ENCODE results near the gene NDUFAF2.
"Not testable (repeated sequence)": the region's sequence is repeated elsewhere in the genome, so short reads cannot be mapped to it uniquely, and the experiment has no call there.

The NDUFAF2 gene

DNA sequence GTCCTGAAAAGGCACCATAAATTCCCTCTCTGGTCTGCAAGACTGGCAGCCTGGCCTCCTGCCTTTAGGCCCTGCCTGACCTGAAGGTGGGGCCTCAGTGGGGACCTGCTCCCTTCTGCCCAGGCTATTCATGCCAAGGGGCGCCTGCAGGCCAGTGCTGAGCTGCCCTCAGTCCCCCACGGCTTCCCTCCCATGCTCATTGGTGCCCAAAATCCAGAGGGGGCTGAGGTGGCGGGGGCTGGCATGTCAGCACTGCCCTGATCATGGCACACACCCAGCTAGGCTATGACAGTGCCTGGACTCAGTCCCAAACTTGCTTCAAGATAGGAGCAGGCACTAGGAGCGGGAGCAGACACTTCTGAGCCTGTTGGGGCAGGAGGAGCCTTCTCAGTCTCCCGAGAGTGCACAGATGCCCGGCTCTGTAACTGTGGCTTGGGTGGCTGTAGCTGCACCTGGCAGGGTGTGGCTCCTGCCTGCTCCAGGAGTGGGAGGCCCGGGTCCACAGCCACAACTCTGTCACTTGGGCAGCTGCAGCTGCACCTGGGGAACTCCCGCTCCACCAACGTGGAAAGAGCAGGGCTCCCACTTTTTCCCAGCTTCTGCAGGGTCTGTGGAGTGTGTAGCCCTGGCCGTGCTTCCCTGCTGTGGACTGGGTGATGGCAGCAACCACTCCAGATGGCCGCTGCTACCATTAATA, 49.0 kb downstream of the NDUFAF2 start:
- no peak for DNase-seq

DNA sequence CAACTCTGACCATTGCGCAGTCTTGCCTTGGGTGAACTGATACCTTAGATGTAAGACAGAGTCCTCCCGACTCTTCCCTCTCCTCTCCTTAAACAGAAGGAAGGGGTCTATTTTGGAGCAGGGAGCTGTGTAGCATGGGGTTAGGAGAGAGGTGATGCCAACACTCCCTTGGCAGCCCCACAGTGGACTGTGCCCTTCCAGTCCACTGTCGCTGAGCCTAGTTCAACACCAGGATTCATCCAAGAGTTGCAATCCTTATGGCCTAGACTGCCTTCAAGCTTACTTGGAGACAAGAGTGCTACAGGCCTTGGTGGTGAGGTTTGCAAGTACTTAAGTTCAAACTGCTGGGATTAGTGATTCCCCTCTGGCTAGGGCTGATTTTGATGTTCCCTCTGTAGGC, 51.4 kb downstream of the NDUFAF2 start:
- no peak for DNase-seq

DNA sequence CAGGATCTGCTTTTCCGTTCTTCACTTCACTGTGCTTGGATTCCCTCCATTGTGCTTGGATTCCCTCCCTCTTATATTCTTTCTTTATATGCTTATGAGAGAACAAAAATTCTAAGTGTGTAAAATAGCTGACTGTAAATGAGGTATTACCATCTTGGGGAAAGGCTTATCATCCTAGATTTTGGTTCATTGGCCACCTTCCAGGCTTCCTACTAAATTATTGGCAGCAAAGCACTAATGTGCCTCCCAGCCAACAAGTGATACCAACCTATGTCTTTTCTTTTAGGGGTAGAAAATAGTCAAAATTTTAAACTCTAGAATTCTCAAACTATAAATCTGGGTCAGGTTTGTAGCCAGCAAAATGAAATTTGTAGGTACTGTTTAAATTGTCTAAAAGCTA, 52.7 kb downstream of the NDUFAF2 start:
- DNase-seq: no peak

GRCh38 chr5:61000887-61001286, 55.9 kb downstream of the NDUFAF2 start:
- DNase-seq: no peak

DNA sequence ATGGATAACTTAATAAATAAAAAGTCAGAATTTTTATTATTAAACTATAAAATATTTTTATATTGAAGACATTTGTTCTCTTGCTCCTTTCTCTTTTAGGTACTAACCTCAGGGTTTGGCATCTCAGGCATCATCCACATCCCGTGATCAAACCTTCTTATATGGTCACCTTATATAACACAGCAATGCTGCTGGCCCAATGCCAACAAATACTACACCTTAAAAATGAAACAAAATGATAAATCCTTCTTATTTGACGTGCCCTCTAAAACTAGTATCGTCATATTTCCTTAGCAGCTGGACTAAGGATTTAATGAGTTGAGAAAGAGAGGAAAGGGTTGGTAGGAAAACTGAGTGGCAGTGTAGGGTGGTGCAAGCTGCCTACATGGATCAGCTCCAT, 56.6 kb downstream of the NDUFAF2 start:
- DNase-seq: no peak

- DNase-seq: no peak
Observed at GRCh38 chr5:61002611-61003355, 57.8 kb downstream of the NDUFAF2 start.

DNA sequence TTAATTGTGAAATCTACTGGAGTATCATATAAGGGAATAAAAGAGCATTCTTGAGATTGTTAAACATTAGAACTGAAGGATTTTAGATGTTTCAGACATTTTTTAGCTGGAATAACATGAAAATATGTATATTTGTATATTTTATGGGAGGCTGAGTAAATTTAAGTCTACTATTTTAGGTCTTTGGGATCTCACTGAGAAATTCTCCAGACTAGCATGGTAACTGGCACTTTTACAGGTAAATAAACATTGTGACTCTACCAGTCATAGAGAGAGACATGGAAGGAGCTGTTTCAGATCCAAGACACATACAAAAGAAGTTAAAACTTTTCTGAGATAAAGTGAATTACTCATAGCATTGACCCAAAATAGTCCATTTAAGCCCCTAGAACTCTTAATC, 59.4 kb downstream of the NDUFAF2 start:
- DNase-seq: no peak

DNA sequence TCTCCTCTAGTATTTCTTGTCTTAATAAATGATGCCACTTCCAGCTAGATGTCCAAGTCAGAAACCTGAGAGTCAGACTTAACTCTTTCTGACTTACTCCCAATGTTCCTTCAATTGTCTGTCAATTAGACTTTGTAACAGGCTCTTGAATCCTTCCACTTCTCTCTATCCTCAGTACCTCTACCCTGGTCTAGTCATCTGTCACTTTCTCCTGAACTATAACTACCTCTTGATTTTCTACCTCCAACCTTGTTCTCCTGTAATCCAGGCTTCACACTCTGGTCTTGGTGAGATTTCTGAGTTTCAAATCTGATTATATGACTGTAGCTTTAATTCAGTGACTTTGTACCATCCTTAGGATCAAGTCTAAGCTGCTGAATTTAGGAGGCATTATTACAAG, 64.9 kb downstream of the NDUFAF2 start:
- DNase-seq: no peak

DNA sequence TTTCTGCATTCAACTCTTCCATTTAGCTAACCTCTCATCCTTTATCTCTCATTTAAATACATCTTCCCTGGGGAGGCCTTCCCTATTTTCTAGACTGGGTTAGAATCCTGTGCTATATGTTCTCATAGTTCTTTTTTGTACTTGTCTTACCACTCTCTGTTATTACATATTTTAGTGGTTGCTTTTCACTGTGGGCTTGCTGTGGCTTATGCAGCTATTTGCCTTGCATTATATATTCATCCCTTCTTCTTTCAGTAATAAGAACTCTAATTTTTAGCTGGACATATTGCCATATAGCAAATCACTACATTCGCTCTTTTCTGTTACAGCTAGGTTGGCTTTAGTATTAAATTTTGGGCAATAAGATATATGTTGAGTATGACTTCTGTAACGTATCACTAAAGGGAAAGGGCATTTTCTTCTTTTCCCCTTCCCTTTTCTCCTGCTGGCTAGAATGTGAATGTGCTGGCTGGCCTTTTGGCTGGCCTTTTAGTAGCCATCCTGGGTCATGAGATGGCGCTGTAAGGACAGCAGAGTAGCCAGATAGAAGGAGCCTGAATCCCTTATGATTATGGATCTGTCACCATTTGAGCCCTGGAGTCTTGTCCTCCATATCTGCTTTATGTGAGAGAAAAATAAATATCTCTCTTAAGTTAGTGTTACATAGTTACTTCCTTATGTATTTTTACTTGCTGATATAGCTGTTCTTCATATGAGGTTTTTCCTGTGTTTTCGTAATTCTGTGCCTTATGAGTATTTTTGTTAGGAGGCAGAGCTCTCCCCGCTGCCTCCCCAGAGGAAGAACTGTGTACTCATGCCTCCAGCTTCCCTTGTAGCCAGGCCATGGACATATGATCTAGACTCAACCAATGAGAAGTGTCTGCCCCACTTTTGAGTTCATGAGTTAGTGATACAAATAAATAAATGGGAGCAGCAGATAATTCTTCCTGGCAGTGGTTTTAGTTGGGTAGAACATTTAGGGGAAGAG, 65.8 kb downstream of the NDUFAF2 start:
- no peak for DNase-seq

- DNase-seq: no peak
Observed at GRCh38 chr5:61018062-61018461, 73.1 kb downstream of the NDUFAF2 start.

GRCh38 chr5:61019642-61020041, 74.6 kb downstream of the NDUFAF2 start:
- no peak for DNase-seq

DNA sequence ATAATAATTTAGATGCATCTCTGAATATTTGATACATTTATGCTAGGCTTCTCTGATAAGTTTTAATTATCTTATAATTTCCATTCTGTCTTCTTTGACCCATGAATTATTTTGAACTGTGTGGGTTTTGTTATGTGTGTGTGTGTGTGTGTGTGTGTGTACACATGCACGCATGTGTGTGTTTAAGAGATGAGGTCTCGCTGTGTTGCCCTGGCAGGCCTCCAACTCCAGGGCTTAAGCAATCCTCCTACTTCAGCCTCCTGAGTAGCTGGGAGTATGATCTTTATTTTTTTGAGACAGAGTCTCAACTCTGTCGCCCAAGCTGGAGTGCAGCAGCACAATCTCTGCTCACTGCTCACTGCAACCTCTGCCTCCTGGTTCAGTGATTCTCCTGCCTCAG, 75.4 kb downstream of the NDUFAF2 start:
- DNase-seq: no peak

GRCh38 chr5:61023131-61023530, 78.1 kb downstream of the NDUFAF2 start:
- DNase-seq: no peak

DNA sequence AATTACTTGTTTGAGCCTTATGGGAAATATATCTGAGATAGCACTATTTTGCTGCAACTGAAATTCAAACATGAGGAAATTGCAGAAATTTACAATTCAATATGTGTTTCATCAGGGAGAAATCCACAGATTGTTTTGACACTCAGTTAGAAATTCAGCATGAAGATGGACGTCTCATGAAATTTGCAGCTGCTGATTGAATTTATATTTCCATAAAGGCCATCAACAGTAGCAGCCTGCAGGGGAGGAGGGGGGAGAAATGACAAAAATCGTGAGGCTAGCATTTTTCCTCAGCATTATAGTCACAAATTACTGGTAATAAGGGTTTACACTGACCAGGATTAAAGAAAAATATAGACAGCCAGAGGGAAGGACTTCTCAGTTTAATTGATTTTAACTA, 81.0 kb downstream of the NDUFAF2 start:
- DNase-seq: no peak

DNA sequence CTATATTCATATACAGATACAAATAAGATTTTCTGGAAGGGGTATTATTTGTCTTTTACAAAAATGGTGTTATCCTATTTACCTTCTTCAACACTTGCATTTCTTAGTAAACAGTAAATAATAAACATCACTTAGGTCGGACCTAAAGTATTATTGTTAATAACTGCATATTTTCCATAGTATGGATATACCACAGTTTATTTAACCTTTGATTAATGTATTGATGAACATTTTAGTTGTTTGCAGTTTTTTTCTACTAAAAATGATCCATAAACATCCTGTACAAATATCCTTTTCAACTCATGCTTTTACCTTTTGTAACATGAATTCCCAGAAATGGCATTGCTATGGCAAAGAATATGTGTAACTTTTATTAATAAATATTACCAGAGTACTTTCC, 83.4 kb downstream of the NDUFAF2 start:
- DNase-seq: no peak

GRCh38 chr5:61029456-61030162, 84.6 kb downstream of the NDUFAF2 start:
- DNase-seq: no peak

- no peak for DNase-seq
Observed at GRCh38 chr5:61030163-61030482, 85.1 kb downstream of the NDUFAF2 start.

GRCh38 chr5:61031301-61031700, 86.3 kb downstream of the NDUFAF2 start:
- not testable (repeated sequence) for DNase-seq

DNA sequence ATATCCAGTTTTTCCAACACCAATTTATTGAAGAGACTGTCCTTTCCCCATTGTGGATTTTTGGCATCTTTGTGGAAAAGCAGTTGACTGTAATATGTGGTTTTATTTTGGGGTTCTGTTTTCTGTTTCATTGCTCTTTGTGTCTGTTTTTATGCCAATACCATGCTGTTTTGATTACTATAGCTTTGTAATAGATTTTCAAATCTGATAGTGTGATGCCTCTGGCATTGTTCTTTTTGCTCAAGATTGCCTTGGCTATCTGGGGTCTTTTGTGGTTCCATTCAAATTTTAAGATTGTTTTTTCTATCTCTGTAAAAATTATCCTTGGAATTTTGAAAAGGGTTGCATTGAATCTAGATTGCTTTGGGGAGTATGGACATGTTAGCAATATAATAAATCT, 99.5 kb downstream of the NDUFAF2 start:
- DNase-seq: no peak

DNA sequence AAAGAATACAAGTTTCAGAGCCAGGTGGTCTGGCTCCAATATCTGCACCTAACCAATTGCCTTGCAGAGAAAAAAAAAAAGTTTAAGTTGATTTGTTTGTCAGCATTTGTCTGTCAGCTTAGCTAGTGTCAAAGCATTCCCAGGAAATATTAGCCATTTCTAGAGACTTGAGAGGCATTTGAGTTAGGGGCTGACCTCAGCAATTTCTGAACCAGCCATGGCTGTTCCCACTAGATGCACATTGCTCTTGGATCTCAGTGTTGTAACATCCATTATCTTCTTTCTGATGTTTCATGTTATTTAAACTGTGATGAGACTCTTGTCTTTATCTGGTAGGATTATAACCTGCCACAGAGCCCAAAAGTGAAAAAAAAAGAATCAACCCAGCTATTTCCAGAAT, 102.3 kb downstream of the NDUFAF2 start:
- DNase-seq: no peak

DNA sequence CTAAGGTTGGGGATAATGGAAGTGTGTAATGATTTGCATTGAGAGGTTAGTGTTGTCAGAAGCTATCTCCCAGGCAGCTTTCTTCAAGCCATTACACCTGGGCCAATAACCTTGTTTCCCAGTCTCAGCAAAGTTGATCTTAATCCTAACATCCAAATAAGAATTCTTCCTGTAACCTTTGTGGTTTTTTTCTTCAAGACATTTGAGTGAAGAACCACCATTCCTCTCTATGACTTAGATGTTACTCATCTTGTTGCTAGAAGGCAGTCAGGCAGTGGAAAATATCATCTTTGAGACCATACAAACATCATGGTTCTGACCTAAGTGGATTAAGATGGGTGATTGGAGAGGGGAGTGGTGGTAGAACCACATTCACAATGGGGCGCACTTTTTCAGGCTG, 103.5 kb downstream of the NDUFAF2 start:
- no peak for DNase-seq

GRCh38 chr5:61050292-61050691, 105.3 kb downstream of the NDUFAF2 start:
- no peak for DNase-seq

GRCh38 chr5:61051267-61051666, 106.3 kb downstream of the NDUFAF2 start:
- DNase-seq: no peak

All from DMS79 treated with DMSO at 0.1 percent for 48 hours (cell line).